HepG2 (cell line): Measurements from ENCODE around the gene EFL1. TPM values are rescaled to one million over a fixed set of nuclear protein-coding genes. Genes with fewer than 3 reads are reported as not detected.

ENCODE experiments used
- BRCA1 ChIP-seq: sonication (generic); formaldehyde crosslinking; IDR thresholded peaks from 2 replicates; pipeline ENCODE4 v1.4.0; 2020; ENCODE audit warnings: missing genetic modification reagents
- CENPBD1 ChIP-seq: sonication (generic); formaldehyde crosslinking; IDR thresholded peaks from 2 replicates; pipeline ENCODE4 v1.8.0; 2022; ENCODE audit warnings: missing genetic modification reagents, low read depth, mild to moderate bottlenecking, borderline replicate concordance
- DR1 ChIP-seq: sonication (generic); formaldehyde crosslinking; IDR thresholded peaks from 2 replicates; pipeline ENCODE4 v1.8.0; 2021; ENCODE audit warnings: mild to moderate bottlenecking, missing genetic modification reagents, inconsistent platforms
- HDAC6 ChIP-seq: fragments of 200-600 bp; sonication (generic); IDR thresholded peaks from 2 replicates; pipeline ENCODE4 v1.7.0; 2017; ENCODE audit warnings: mild to moderate bottlenecking, antibody characterized with exemption, low read length, low read depth
- HES4 ChIP-seq: sonication (generic); formaldehyde crosslinking; IDR thresholded peaks from 2 replicates; pipeline ENCODE4 v1.9.0; 2021; ENCODE audit warnings: mild to moderate bottlenecking, missing genetic modification reagents, borderline replicate concordance
- MBD4 ChIP-seq: IDR thresholded peaks from 2 replicates; pipeline ENCODE4 v1.6.1; 2012; ENCODE audit warnings: low read length, inconsistent platforms, borderline replicate concordance
- NCOA5 ChIP-seq: sonication (generic); formaldehyde crosslinking; IDR thresholded peaks from 2 replicates; pipeline ENCODE4 v1.4.0; 2020; ENCODE audit warnings: missing genetic modification reagents
- PRMT3 ChIP-seq: sonication (generic); formaldehyde crosslinking; IDR thresholded peaks from 2 replicates; pipeline ENCODE4 v1.8.1; 2022; ENCODE audit warnings: low read depth, mild to moderate bottlenecking, moderate library complexity, missing genetic modification reagents, borderline replicate concordance
- SMAD3 ChIP-seq: sonication (generic); formaldehyde crosslinking; IDR thresholded peaks from 2 replicates; pipeline ENCODE4 v1.4.0; 2020; ENCODE audit warnings: missing genetic modification reagents
- SMYD3 ChIP-seq: sonication (generic); formaldehyde crosslinking; IDR thresholded peaks from 2 replicates; pipeline ENCODE4 v1.8.1; 2023; ENCODE audit warnings: mild to moderate bottlenecking, missing genetic modification reagents
- SNAPC2 ChIP-seq: sonication (generic); formaldehyde crosslinking; IDR thresholded peaks from 2 replicates; pipeline ENCODE4 v1.8.1; 2022; ENCODE audit warnings: mild to moderate bottlenecking, missing genetic modification reagents
- ZNF256 ChIP-seq: sonication (generic); formaldehyde crosslinking; conservative IDR thresholded peaks from 2 replicates; pipeline ENCODE4 v1.4.0; 2020; ENCODE audit warnings: missing genetic modification reagents
- ZNF547 ChIP-seq: sonication (generic); formaldehyde crosslinking; IDR thresholded peaks from 2 replicates; pipeline ENCODE4 v1.5.1; 2020; ENCODE audit warnings: mild to moderate bottlenecking, missing genetic modification reagents
- ZNF567 ChIP-seq: sonication (generic); formaldehyde crosslinking; IDR thresholded peaks from 2 replicates; pipeline ENCODE4 v1.8.1; 2023; ENCODE audit warnings: mild to moderate bottlenecking, missing genetic modification reagents, borderline replicate concordance
- ZNF577 ChIP-seq: sonication (generic); formaldehyde crosslinking; IDR thresholded peaks from 2 replicates; pipeline ENCODE4 v1.4.0; 2020; ENCODE audit warnings: mild to moderate bottlenecking, low read depth, missing genetic modification reagents, borderline replicate concordance
- ZNF772 ChIP-seq: sonication (generic); formaldehyde crosslinking; IDR thresholded peaks from 2 replicates; pipeline ENCODE4 v1.5.0; 2020; ENCODE audit warnings: mild to moderate bottlenecking, missing genetic modification reagents
- ZNF782 ChIP-seq: sonication (generic); formaldehyde crosslinking; IDR thresholded peaks from 2 replicates; pipeline ENCODE4 v1.4.0; 2020; ENCODE audit warnings: missing genetic modification reagents, mild to moderate bottlenecking, borderline replicate concordance
- polyA plus RNA-seq, 8 experiments: library from polyadenylated mRNA; depleted of rRNA in 3 of 8; stranded (reverse) in 7 of 8; unstranded in 1 of 8; fragments of >200 nt; fragmentation: Illumina TruSeq in 4 of 8; extraction: Trizol in 4 of 8; gene quantifications; 2 replicates each; pipeline versions ENCODE4 v1.2.1 to v1.2.3, GENCODE V29; 2011 to 2016; ENCODE audit warnings: low read depth in 4 of 8, missing spikeins in 1 of 8, mixed read lengths in 1 of 8; ENCODE audit not compliant: insufficient read depth in 1 of 8
- total RNA-seq, 5 experiments: library from RNA; depleted of rRNA; stranded (reverse); fragments of >200 nt; fragmentation: Illumina TruSeq; extraction: Trizol; gene quantifications; 2 replicates each; pipeline ENCODE4 v1.2.3, GENCODE V29; 2016; ENCODE audit warnings: low read depth in 1 of 5
- TF ChIP-seq, protein P1 (sequence below): sonication (generic); formaldehyde crosslinking; IDR thresholded peaks from one replicate; pipeline ENCODE4 v1.5.1; 2020; ENCODE audit warnings: mild to moderate bottlenecking, missing genetic modification reagents; ENCODE audit errors: not compliant biosample characterization
- TF ChIP-seq, protein P2 (sequence below): sonication (generic); formaldehyde crosslinking; IDR thresholded peaks from 2 replicates; pipeline ENCODE4 v1.8.0; 2022; ENCODE audit warnings: low read depth, missing genetic modification reagents
- TF ChIP-seq, protein P3 (sequence below): sonication (generic); formaldehyde crosslinking; IDR thresholded peaks from 2 replicates; pipeline ENCODE4 v1.5.0; 2020; ENCODE audit warnings: missing genetic modification reagents, mild to moderate bottlenecking, borderline replicate concordance

EFL1 gene
- total and polyA plus RNA-seq, 2 of the 13 experiments (the other 11 are each of a cell fraction or from before 2014, with no cell fraction given) = 6.4 to 12.0 TPM

DNA sequence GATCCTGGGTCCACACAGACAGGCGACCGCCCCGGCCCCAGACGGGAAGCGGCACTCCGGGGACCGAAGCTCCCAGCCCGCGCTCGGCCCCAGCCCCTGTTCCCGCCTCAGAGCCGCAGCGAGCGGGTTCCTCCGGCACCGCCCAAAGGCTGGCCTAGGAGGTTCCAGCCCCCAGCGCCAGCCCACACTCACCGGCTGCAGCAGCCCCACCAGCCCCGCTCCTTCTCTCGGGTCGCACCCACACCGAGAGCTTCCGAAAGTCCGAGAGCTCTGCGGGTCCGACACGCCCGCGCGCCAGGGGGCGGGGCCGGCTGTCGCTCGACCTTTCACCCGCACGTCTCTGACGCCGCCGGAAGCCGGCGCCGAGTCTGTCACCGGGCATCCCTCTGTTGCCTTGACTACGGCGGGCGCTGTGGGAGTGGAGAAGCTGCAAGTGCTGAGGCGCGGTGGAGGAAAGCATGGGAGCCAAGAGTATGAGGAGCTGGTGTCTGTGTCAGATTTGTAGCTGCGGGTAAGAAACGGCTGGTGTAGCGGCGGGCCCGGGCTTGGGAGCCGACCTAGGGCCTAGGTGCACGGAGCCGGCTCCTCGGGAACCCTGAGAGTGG is at the start of gene EFL1, which contains the start of gene SAXO2 (continued):
- TF ChIP-seq HDAC6 (no peak), SMYD3 (CRISPR knock-in tag) (no peak), ZNF782 (CRISPR knock-in tag) (0 out of 2 replicates have a peak, but pooled peaks have one; percentile 36), NCOA5 (no peak), HES4 (no peak; the same call in 1 of the 2 replicates), SMAD3 (no peak), CENPBD1 (no peak), BRCA1 (CRISPR knock-in tag) (no peak), ZNF547 (CRISPR knock-in tag) (0 out of 2 replicates have a peak, but pooled peaks have one; percentile 24), DR1 (CRISPR knock-in tag) (no peak), ZNF567 (CRISPR knock-in tag) (no peak), SNAPC2 (CRISPR knock-in tag) (no peak), PRMT3 (CRISPR knock-in tag) (no peak), MBD4 (no peak), ZNF256 (no peak), ZNF772 (no peak), ZNF577 (CRISPR knock-in tag) (no peak)
- TF ChIP-seq, protein P1, sequence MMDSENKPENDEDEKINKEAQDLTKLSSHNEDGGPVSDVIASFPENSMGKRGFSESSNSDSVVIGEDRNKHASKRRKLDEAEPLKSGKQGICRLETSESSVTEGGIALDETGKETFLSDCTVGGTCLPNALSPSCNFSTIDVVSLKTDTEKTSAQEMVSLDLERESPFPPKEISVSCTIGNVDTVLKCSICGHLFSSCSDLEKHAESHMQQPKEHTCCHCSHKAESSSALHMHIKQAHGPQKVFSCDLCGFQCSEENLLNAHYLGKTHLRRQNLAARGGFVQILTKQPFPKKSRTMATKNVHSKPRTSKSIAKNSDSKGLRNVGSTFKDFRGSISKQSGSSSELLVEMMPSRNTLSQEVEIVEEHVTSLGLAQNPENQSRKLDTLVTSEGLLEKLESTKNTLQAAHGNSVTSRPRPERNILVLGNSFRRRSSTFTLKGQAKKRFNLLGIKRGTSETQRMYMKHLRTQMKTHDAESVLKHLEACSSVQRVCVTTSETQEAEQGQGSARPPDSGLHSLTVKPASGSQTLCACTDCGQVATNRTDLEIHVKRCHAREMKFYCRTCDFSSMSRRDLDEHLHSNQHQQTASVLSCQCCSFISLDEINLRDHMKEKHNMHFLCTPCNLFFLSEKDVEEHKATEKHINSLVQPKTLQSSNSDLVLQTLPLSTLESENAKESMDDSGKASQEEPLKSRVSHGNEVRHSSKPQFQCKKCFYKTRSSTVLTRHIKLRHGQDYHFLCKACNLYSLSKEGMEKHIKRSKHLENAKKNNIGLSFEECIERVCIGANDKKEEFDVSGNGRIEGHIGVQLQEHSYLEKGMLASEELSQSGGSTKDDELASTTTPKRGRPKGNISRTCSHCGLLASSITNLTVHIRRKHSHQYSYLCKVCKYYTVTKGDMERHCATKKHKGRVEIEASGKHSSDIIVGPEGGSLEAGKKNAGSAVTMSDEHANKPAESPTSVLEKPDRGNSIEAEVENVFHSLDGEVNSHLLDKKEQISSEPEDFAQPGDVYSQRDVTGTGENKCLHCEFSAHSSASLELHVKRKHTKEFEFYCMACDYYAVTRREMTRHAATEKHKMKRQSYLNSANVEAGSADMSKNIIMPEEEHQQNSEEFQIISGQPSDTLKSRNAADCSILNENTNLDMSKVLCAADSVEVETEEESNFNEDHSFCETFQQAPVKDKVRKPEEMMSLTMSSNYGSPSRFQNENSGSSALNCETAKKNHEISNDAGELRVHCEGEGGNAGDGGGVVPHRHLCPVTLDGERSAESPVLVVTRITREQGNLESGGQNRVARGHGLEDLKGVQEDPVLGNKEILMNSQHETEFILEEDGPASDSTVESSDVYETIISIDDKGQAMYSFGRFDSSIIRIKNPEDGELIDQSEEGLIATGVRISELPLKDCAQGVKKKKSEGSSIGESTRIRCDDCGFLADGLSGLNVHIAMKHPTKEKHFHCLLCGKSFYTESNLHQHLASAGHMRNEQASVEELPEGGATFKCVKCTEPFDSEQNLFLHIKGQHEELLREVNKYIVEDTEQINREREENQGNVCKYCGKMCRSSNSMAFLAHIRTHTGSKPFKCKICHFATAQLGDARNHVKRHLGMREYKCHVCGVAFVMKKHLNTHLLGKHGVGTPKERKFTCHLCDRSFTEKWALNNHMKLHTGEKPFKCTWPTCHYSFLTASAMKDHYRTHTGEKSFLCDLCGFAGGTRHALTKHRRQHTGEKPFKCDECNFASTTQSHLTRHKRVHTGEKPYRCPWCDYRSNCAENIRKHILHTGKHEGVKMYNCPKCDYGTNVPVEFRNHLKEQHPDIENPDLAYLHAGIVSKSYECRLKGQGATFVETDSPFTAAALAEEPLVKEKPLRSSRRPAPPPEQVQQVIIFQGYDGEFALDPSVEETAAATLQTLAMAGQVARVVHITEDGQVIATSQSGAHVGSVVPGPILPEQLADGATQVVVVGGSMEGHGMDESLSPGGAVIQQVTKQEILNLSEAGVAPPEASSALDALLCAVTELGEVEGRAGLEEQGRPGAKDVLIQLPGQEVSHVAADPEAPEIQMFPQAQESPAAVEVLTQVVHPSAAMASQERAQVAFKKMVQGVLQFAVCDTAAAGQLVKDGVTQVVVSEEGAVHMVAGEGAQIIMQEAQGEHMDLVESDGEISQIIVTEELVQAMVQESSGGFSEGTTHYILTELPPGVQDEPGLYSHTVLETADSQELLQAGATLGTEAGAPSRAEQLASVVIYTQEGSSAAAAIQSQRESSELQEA = peak; percentile 64
- TF ChIP-seq, protein P2, sequence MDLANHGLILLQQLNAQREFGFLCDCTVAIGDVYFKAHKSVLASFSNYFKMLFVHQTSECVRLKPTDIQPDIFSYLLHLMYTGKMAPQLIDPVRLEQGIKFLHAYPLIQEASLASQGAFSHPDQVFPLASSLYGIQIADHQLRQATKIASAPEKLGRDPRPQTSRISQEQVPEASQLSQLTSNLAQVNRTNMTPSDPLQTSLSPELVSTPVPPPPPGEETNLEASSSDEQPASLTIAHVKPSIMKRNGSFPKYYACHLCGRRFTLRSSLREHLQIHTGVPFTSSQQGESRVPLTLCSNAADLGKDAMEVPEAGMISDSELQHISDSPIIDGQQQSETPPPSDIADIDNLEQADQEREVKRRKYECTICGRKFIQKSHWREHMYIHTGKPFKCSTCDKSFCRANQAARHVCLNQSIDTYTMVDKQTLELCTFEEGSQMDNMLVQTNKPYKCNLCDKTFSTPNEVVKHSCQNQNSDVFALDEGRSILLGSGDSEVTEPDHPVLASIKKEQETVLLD = 0 out of 2 replicates have a peak, but pooled peaks have one; percentile 24
- TF ChIP-seq, protein P3, sequence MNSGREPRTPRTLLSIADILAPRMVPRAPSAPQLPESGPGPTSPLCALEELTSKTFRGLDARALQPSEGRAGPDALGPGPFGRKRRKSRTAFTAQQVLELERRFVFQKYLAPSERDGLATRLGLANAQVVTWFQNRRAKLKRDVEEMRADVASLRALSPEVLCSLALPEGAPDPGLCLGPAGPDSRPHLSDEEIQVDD = no peak
